ENCODE measurements around the gene KMT2C.
"Not testable (repeated sequence)": the region's sequence is repeated elsewhere in the genome, so short reads cannot be mapped to it uniquely, and the experiment has no call there.

DNA sequence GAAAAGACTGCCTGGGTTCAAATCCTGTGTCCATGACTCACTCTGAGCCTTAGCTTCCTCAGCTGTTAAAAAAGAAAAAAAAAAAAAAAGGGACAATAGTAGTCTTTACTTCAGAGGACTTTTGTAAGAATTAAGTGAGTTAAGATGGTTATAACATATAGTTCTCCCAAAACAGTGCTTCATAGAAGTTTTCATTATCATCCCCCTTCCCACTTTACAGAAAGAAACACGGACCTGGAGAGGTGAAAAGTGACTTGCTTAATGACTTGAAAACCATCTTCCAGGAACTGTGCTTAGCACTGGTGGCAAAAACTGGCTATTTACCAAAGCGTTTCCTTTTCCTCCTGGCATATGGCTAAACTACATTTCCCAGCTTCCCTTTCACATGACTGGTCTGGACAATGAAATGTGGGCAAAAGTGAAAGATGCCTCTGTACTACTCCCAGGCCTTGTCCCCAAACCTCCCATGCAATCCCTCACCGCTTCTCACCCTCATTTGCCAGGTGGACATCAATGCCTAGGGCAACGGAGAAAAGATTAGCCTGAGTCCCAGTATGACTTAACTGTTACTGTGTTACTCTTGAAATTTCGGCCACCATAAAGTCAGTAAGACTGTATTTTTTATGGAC lies 49.6 kb downstream of the KMT2C start:
- TF ChIP-seq, protein P1, sequence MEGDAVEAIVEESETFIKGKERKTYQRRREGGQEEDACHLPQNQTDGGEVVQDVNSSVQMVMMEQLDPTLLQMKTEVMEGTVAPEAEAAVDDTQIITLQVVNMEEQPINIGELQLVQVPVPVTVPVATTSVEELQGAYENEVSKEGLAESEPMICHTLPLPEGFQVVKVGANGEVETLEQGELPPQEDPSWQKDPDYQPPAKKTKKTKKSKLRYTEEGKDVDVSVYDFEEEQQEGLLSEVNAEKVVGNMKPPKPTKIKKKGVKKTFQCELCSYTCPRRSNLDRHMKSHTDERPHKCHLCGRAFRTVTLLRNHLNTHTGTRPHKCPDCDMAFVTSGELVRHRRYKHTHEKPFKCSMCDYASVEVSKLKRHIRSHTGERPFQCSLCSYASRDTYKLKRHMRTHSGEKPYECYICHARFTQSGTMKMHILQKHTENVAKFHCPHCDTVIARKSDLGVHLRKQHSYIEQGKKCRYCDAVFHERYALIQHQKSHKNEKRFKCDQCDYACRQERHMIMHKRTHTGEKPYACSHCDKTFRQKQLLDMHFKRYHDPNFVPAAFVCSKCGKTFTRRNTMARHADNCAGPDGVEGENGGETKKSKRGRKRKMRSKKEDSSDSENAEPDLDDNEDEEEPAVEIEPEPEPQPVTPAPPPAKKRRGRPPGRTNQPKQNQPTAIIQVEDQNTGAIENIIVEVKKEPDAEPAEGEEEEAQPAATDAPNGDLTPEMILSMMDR (conservative IDR thresholded peaks at IDR 0.05; ENCODE audit: low read length), result not testable (repeated sequence)
- not testable (repeated sequence) for TF ChIP-seq EZH2phosphoT487 (IDR thresholded peaks at IDR 0.05; ENCODE audit: borderline replicate concordance)

Measured in Loucy (cell line).